ENCODE results near the gene HOXB7. TPM values are rescaled to one million over a fixed set of nuclear protein-coding genes. Genes with fewer than 3 reads are reported as not detected.

HOXB7 gene
- total RNA-seq, 2 experiments from 2014 or later = 9.2 to 16.3 TPM

- H3K4me3 ChIP-seq (ENCODE audit: low read depth, low read length, poor library complexity, severe bottlenecking) = no peak overlapping the region
Measured at GRCh38 chr17:48571024-48571818, 39.6 kb downstream of the HOXB7 start.

DNA sequence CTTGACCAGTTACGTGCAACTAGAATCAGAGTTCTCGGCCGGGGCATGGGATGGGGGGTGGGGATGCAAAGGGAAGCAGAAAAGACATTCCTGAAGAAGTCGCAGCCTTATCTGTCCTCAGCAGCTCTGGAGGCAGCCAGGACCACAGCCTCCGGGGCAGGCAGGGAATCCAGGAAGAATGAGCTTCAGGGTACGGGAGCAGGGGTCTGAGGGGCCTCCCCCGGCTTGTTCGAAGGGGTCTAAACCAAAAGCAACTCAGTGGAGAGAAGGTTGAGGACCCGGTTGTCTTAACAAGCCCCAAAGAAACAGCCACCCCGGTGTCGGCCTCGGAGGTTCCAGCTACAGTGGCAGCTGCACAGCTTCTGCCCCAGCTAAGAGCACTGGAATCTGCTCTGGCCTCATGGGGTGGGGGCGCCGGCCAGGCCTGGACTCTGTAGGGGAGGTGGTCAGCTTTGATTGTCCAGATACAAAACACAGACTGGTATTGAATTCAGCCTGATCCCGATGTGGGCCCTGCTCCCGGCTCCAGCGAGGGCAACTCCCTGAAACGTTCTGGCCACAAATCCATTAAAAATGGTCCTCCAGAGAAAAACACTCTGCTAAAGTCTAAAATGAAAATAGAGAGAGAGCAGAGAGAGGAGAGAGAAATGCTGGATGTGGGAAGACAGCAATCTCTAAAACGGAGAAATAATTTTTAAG, 40.3 kb downstream of the HOXB7 start:
- POLR2A ChIA-PET = no interaction called here

More at GRCh38 chr17:48571024-48571818, 39.6 kb downstream of the HOXB7 start:
- CTCF ChIA-PET (ENCODE audit: unreplicated experiment) = no interaction called here
- Histone ChIP-seq H3K36me3 (ENCODE audit: insufficient read depth, low read length) (peaks cover 5% of the 10 kb centered on the region; the same call in 1 of the 2 replicates), H3K79me2 (ENCODE audit: insufficient read depth, low read depth, low read length) (no peaks in the 10 kb centered on the region), H3K4me2 (ENCODE audit: low read length) (no peak overlapping the region), H3K4me1 (ENCODE audit: insufficient read depth, low read length, poor library complexity, severe bottlenecking) (peaks cover under 1% of the 10 kb centered on the region), H3K27ac (ENCODE audit: low read depth, low read length, poor library complexity, severe bottlenecking) (no peak overlapping the region), H2AFZ (ENCODE audit: low read length) (no peak overlapping the region), H3K9me2 (ENCODE audit: insufficient read depth, low read length) (no peaks in the 10 kb centered on the region), H3K9me3 (ENCODE audit: low read length) (no peaks in the 10 kb centered on the region), H4K20me1 (ENCODE audit: insufficient read depth, low read length) (no peaks in the 10 kb centered on the region)
- DNase-seq (ENCODE audit: low spot score) = no peak
- POLR2A ChIA-PET = no interaction called here
- intact Hi-C loops (cut with micrococcal nuclease; ENCODE audit: unreplicated experiment) = no loop called here
- no TSS peak for BruUV-seq (replicated peaks)
- TF ChIP-seq, protein P1, sequence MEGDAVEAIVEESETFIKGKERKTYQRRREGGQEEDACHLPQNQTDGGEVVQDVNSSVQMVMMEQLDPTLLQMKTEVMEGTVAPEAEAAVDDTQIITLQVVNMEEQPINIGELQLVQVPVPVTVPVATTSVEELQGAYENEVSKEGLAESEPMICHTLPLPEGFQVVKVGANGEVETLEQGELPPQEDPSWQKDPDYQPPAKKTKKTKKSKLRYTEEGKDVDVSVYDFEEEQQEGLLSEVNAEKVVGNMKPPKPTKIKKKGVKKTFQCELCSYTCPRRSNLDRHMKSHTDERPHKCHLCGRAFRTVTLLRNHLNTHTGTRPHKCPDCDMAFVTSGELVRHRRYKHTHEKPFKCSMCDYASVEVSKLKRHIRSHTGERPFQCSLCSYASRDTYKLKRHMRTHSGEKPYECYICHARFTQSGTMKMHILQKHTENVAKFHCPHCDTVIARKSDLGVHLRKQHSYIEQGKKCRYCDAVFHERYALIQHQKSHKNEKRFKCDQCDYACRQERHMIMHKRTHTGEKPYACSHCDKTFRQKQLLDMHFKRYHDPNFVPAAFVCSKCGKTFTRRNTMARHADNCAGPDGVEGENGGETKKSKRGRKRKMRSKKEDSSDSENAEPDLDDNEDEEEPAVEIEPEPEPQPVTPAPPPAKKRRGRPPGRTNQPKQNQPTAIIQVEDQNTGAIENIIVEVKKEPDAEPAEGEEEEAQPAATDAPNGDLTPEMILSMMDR (conservative IDR thresholded peaks at IDR 0.05; ENCODE audit: low read length) = no peak
- no peak for TF ChIP-seq EZH2phosphoT487 (IDR thresholded peaks at IDR 0.05; ENCODE audit: borderline replicate concordance, low read depth, low read length)

More for the DNA sequence above, 40.3 kb downstream of the HOXB7 start:
- DNase-seq (ENCODE audit: low spot score) = no peak
- Histone ChIP-seq H3K4me2 (ENCODE audit: low read length) (no peak overlapping the region), H3K4me3 (ENCODE audit: low read depth, low read length, poor library complexity, severe bottlenecking) (no peak overlapping the region), H2AFZ (ENCODE audit: low read length) (no peak overlapping the region), H3K27ac (ENCODE audit: low read depth, low read length, poor library complexity, severe bottlenecking) (no peak overlapping the region), H3K79me2 (ENCODE audit: insufficient read depth, low read depth, low read length) (no peaks in the 10 kb centered on the region), H3K36me3 (ENCODE audit: insufficient read depth, low read length) (no peaks in the 10 kb centered on the region), H3K9me2 (ENCODE audit: insufficient read depth, low read length) (no peaks in the 10 kb centered on the region), H4K20me1 (ENCODE audit: insufficient read depth, low read length) (no peaks in the 10 kb centered on the region), H3K4me1 (ENCODE audit: insufficient read depth, low read length, poor library complexity, severe bottlenecking) (no peaks in the 10 kb centered on the region), H3K9me3 (ENCODE audit: low read length) (no peaks in the 10 kb centered on the region)
- intact Hi-C loops (cut with micrococcal nuclease; ENCODE audit: unreplicated experiment) = no loop called here
- CTCF ChIA-PET (ENCODE audit: unreplicated experiment) = no interaction called here
- BruUV-seq (replicated peaks) = no TSS peak
- TF ChIP-seq, protein P1 (conservative IDR thresholded peaks at IDR 0.05; ENCODE audit: low read length) = no peak
- TF ChIP-seq EZH2phosphoT487 (IDR thresholded peaks at IDR 0.05; ENCODE audit: borderline replicate concordance, low read depth, low read length) = no peak

All from OCI-LY7 (cell line).